DMS53 (cell line): ENCODE measurements around the gene PRLR.

Source experiments
- DNase-seq: peaks from one replicate; lab custom pipeline; 2025; lab: John Stamatoyannopoulos, UW

Gene PRLR

GRCh38 chr5:35233601-35234000 lies 3.3 kb upstream of the PRLR start:
- DNase-seq, result no peak

DNA sequence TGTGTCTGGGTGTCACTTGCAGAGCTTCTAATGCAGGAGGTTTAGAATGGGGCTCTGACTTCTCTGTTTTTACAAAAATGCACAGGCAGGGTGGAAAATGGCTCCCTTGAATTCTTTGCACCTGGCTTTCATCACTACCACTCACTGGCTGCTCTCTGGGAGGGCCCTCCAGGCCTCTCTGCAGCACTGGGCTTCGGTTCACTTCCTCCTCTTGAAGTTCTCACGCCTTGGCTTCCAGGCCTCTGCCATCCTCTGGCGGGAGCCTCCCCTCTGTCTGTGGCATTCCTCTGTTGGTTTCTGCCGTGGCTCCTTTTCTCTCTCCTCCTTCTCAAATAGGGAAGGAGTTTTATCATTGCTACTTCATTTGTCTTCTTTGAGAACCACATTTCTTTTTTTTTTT lies 2.8 kb upstream of the PRLR start:
- DNase-seq, result peak; percentile 55

GRCh38 chr5:35232124-35232523 lies 1.8 kb upstream of the PRLR start:
- DNase-seq, result peak; percentile 23

DNA sequence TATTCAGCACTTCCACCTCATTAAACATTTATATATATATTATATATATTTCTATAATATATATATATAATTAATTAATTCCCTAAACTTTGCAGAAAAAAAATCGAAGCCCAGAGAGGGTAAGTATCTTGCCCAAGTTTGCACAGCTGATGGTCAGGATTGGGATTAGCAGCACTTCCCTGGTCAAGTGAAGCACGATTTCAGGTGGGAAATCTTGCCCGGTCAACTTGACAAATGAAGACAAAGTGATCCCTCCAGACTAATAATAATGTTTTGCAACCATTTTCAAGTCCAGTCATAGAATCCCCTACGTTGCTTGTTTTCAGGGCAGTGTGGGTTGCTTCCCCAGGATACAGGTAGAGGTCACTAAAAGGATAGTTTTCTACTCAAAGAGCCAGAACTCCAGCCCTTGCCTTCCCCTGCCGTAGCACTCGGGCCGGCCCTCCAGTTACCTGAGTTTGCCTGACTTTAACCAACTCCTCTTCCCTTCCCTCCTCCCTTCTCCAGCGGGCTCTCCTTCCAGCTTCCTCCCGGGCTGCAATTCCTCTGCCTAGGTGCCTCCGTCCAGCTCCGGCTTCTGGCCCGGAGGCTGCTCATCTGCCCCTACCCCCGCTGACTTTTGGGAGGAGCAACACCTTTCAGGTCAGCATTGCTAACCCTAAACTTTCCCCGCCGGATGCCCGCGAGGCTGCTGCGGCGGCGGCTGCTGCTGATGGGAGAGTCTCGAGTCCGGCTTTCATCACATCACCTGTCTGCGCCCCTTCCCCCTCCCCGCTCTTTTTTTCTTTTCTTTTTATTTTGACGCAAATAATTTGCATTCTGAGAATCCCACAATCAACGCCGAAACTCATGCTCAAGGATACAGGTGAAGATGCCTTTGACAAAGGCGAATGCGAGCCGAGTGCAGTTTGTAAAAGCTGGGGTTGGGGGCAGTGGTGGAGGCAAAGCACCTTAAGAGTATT lies 930 bp downstream of the PRLR start:
- peak; percentile 88 for DNase-seq

- no peak for DNase-seq
These were observed 2.0 kb downstream of the PRLR start for GRCh38 chr5:35228310-35228709.

DNA sequence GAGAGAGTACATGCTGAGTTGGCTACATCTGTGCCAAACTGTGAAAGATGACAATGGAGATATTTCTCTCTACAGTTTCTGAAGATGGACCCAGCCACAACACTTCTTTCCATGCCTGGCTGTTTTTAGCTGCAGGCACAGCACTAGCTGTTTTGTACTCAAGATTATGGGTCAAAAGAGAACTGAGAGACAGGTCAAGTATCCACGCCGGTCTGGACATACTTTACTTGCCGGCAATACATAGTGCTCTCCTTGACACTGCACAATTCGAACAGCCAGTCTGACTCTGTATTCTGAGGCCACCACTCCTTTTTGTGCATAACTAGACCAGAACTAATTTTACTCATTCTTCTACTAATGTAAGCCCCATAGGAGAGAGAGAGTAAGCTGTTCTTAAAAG lies 2.6 kb downstream of the PRLR start:
- DNase-seq, result no peak

- no peak for DNase-seq
These were observed 6.4 kb downstream of the PRLR start for GRCh38 chr5:35223787-35224395.

GRCh38 chr5:35220967-35221366 lies 9.3 kb downstream of the PRLR start:
- no peak for DNase-seq

- DNase-seq, result peak; percentile 1
These were observed 11.3 kb downstream of the PRLR start for GRCh38 chr5:35218981-35219380.

GRCh38 chr5:35214051-35214450 lies 16.2 kb downstream of the PRLR start:
- no peak for DNase-seq

DNA sequence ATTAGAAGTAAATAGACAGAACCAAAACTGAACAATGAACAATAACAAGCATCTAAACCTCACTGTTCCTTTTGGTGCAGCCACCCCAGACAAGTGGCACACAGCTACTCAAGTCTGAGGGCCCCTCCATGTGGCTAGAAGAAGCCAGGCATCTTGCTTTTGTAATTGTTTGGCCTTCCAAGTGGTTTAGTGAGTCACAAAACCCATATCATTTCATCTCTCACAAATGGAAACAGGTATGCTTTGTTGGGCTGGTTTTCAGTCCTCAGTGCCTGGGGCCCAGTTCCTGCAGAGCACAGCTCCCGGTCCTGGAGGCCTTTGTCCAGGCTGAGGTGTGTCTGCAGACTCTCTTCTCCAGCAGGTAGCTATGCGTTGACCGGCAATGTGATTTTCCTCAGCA lies 16.7 kb downstream of the PRLR start:
- DNase-seq, result peak; percentile 11

DNA sequence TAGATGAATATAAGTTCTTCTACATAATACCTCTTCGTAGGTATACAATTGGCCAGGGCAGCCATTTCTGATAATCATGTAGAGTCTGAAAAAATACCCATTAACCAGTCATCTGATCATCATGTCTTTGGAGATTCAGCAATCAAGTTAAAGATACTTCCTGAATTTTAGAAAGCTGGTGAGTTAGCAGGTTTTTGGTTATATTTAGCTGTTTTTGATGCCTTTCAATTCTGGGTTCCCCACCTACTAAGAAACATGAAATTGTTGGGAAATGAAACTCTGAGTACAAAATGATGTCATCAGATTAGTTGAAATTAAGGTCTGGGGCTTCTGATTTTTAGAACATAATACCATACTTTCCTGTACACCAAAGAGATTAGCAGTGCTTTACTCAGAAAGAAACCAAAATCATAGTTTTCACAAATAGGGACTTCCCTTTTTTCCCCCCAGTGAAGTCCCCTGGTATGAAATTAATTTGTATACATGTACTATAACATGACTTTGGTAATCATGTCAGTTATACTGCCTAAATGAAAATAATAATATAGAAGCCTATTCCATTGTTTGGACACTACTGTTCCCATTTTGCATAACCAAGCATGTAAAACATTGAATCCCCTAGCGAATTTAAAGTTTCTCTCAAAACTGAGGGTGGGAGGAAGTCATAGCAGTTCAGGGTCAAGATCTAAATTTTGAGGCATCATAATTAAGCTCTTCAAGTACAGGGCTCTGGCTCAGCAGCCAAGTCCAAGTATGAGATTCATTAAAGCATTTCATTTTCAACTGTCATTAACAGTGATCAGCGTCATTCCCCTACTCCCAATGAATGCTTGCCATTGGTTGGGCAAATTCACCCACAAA lies 17.9 kb downstream of the PRLR start:
- no peak for DNase-seq

GRCh38 chr5:35209862-35210261 lies 20.4 kb downstream of the PRLR start:
- DNase-seq, result no peak

DNA sequence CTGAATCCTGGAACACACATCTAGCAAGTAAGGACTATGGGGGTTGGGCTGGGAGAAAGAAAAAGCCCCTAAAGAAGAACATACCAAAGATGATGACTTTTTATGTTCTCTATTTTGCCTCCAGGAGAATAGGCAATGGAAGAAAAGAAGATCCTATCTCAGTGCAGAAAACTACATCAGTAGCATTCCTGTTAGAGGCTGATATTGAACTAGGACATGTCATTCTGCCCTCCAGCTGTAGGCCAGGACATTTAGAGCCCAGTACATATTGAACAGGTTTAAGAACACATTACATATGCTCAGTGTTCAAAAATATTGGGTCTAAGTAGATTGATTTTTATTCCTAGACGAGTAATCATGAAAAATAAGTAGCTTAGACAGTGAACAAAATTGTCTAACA lies 24.7 kb downstream of the PRLR start:
- DNase-seq, result no peak

- DNase-seq, result no peak
These were observed 25.1 kb downstream of the PRLR start for GRCh38 chr5:35205186-35205585.

- DNase-seq, result no peak
These were observed 26.9 kb downstream of the PRLR start for GRCh38 chr5:35203403-35203802.

- DNase-seq, result peak; percentile 64
These were observed 27.8 kb downstream of the PRLR start for GRCh38 chr5:35202319-35203111.

DNA sequence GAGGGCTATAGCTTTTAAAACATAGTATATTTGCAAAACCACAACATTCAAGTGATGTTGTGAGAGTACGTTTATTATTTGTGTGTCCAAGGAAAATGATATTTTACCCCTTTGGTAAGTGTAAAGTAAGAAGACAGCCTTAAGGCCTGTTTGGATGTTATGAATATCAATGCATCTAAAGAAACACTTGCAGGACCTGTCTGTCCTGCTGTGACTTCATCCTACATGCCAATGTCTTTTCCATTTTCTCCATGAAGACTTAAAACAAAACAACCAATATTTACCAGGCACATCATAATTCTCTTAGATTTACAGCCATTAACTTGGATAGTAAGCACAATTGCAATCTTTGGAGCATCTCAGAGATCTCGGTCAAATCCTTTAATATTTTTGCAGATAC lies 29.0 kb downstream of the PRLR start:
- DNase-seq, result no peak

- DNase-seq, result no peak
These were observed 30.4 kb downstream of the PRLR start for GRCh38 chr5:35199886-35200285.

DNA sequence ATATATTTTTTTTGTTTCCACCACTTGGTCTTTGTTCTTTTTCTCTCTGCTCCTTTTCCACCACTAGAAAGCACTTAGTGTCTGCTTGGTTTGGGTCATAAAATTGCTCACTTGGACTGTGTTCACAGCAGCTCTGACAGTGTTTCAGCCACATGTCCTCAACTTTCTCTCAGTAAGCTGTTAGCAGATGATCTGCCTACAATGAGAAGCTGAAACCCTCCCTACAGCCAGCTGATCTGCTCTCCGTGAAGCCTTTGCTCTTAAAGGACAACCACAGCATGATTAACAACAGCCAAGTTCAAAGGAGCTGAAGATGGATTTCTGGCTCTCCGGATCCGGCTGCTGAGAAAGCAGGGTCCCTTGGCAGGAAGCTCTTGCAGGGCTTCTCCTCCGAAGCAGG lies 31.6 kb downstream of the PRLR start:
- DNase-seq, result peak; percentile 4

DNA sequence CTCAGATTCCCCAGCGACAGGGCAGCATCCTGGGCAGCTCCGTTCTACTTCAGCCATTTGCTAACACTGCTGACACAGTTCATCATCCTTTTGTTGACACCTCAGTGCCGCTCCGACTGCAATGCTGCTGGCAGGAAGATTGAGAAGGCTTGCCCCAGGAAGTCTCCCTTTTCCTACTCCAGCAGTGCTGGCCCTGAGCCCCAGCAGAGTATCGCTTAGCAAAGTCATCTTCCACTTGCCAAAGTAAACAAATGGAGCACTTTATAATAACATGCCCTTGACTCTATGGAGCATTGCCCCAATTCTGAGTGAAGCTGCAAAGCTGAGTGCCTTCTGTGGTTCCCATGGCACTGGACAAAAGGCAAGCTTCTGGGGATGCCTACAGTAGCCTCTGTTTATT lies 32.2 kb downstream of the PRLR start:
- DNase-seq, result peak; percentile 84

DNA sequence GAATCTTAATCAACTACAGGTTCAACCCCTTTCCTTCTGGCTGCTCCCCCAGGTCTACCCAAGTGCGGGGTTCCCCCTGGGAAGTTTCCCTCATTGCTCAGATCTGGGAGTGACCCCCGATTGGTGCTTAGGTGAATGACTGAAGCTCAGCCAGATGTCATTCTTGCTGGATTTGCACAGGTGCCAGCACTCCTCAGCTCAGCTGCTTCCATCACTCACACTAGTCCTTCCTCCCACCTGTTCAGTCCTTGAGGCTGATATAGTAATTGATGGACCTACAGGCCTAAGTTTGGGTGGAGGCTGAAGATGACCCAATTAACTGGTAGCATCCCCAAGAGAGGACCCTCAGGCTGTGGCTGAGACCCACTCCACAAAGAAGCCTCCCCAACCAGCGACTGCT lies 32.9 kb downstream of the PRLR start:
- peak; percentile 4 for DNase-seq
